GM06990 (cell line): ENCODE measurements around the gene AUTS2.
A peak's percentile ranks its signal among the peaks of the same experiment; 100 is the strongest.

Source experiments
- DNase-seq: peaks from one replicate; pipeline ENCODE4 v3.0.0-alpha.2; 2011; ENCODE audit not compliant: insufficient read length; ENCODE audit errors: extremely low read depth
- H3K27me3 ChIP-seq: replicated peaks from 2 replicates; pipeline ENCODE4 v1.6.0; 2011; ENCODE audit warnings: low read length; ENCODE audit not compliant: control insufficient read depth, insufficient read depth
- H3K36me3 ChIP-seq: 2 replicates; pipeline ENCODE4 v1.5.1; 2011; ENCODE audit warnings: low read length; ENCODE audit not compliant: control insufficient read depth, insufficient read depth
- H3K4me3 ChIP-seq: replicated peaks from 2 replicates; pipeline ENCODE4 v1.5.1; 2011; ENCODE audit warnings: low read depth, mild to moderate bottlenecking, control low read depth, low read length
- TF ChIP-seq, protein P1 (sequence below): IDR thresholded peaks from 2 replicates; pipeline ENCODE4 v1.5.1; 2011; ENCODE audit warnings: low read length, control low read depth, mild to moderate bottlenecking, inconsistent platforms; ENCODE audit not compliant: insufficient read depth, poor library complexity, severe bottlenecking

The AUTS2 gene

DNA sequence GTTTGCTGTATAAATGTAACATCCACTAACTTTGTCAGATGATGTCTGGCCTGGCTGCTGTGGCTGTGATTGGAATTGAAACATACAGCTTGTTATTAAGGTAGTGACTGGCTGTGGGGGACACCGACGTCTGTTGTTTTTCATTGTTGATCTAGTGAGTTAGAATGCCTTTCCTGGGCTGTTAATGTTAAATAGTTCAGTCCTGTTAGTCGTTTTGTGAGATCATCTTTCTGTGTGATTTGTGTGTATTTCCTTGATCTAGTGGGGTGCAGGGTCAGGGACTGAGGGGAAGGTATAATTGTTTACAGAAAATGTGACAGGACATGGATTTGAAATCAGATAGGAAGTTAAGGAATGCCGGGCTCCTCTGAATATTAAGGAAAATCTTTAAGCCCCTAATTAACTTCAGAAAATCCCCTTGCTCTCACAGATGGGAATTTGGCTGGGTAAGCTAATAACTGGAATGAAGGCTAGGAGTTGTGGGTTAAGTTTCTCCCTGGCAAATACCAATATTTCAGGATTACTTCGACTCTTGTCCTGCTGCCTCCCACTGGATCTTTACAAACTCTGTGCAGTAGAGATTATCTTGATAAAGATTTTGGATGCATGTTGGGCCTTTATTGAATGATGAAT is 163.1 kb downstream of the AUTS2 start:
- no peak for DNase-seq
- Histone ChIP-seq H3K4me3 (no peak overlapping the region), H3K36me3 (no peaks in the 10 kb centered on the region), H3K27me3 (no peaks in the 10 kb centered on the region)
- TF ChIP-seq, protein P1, sequence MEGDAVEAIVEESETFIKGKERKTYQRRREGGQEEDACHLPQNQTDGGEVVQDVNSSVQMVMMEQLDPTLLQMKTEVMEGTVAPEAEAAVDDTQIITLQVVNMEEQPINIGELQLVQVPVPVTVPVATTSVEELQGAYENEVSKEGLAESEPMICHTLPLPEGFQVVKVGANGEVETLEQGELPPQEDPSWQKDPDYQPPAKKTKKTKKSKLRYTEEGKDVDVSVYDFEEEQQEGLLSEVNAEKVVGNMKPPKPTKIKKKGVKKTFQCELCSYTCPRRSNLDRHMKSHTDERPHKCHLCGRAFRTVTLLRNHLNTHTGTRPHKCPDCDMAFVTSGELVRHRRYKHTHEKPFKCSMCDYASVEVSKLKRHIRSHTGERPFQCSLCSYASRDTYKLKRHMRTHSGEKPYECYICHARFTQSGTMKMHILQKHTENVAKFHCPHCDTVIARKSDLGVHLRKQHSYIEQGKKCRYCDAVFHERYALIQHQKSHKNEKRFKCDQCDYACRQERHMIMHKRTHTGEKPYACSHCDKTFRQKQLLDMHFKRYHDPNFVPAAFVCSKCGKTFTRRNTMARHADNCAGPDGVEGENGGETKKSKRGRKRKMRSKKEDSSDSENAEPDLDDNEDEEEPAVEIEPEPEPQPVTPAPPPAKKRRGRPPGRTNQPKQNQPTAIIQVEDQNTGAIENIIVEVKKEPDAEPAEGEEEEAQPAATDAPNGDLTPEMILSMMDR: no peak

DNA sequence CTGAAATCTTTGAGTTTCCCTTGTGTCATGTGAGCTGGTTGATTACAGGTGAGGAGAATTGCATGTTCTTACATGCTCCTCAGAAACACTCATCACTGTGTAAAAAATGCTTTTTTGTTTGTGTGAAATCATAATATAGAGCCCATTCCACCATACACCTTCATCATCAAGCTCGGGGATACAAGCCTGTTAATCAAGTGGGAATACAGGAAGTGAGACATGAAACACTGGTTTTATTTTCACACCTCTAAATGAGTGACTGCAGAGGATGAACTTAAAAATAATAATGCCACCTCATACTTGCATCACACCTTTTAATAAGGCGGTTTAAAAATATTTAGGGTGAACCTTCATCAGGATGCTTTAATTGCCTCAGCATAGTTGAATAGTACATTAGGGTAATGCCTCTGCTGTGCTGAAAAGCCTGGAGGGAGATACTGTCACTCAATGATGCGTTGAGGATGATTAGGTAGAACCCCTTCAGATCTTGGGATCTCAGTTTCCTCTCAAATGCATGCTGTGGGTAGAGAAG is 164.6 kb downstream of the AUTS2 start:
- H3K27me3 ChIP-seq: no peaks in the 10 kb centered on the region
- peak; percentile 60 for DNase-seq
- H3K36me3 ChIP-seq: no peaks in the 10 kb centered on the region
- H3K4me3 ChIP-seq: no peak overlapping the region
- TF ChIP-seq, protein P1: no peak

DNA sequence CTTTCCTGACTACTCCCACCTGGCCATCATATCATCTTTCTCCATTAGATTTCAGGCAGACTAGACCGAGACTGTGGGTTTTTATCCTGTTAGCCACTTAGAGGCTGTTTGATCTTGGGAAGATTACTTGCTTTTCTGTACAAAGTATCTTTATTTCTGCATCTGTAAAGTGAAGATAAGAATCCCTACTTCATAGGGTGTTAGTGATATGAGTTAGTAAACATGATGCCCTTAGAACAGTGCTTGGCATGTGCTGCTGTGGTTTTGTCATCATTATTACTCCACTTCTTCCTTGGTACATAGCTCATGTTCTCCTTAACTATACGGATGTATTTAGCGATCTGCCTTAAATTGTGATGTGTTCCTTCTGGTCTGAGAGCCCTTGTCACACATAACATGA is 165.2 kb downstream of the AUTS2 start:
- Histone ChIP-seq H3K4me3 (no peak overlapping the region), H3K27me3 (no peaks in the 10 kb centered on the region), H3K36me3 (no peaks in the 10 kb centered on the region)
- TF ChIP-seq, protein P1: no peak
- no peak for DNase-seq

DNA sequence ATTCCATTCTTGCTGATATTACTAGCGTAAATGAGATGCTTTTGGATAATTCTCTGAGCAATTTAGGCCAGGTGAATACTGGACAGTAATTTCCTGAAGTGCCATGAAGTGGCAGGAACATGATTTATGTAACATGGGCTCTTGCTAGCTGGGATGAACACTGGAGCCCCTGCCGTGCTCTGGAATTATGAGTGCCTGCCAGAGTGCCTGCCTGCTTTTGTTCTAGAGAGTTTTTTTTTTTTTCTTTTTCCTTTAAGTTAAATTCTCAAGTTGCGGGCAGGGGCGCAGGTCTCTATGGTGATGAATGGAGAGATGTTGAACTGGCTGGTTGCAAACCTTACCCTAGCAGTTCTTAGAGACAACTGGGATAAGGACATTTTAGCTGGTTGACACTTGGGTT is 165.9 kb downstream of the AUTS2 start:
- Histone ChIP-seq H3K36me3 (no peaks in the 10 kb centered on the region), H3K4me3 (no peak overlapping the region), H3K27me3 (no peaks in the 10 kb centered on the region)
- DNase-seq: no peak
- TF ChIP-seq, protein P1: no peak

DNA sequence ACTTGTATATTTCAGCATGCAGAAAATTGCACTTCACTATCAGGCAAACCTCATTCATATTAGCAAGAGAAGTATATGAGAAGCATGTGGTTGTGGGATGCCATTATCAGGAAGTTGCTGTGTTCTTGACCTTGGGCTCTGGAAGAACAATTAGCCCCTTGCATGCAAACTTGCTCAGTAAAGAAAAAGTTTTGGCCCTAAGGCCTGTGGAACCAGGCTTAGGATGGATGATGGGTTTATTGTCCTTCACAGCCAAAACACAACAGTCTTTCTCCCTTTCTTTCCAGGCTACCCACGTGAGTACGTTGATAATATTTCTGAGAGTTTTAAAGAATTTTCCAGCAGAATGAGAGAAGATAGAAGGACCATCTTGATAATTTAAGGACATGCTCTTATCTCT is 166.4 kb downstream of the AUTS2 start:
- H3K4me3 ChIP-seq: no peak overlapping the region
- no peak for DNase-seq
- no peaks in the 10 kb centered on the region for H3K27me3 ChIP-seq
- H3K36me3 ChIP-seq: no peaks in the 10 kb centered on the region
- TF ChIP-seq, protein P1: no peak
